Raji (cell line): ENCODE results near the gene CAPNS1.

Experiments used
- POLR2A ChIP-seq: IDR thresholded peaks from 2 replicates; pipeline ENCODE4 v1.6.1; 2011; ENCODE audit warnings: low read depth, low read length, control low read depth; ENCODE audit not compliant: insufficient read depth

The CAPNS1 gene

DNA sequence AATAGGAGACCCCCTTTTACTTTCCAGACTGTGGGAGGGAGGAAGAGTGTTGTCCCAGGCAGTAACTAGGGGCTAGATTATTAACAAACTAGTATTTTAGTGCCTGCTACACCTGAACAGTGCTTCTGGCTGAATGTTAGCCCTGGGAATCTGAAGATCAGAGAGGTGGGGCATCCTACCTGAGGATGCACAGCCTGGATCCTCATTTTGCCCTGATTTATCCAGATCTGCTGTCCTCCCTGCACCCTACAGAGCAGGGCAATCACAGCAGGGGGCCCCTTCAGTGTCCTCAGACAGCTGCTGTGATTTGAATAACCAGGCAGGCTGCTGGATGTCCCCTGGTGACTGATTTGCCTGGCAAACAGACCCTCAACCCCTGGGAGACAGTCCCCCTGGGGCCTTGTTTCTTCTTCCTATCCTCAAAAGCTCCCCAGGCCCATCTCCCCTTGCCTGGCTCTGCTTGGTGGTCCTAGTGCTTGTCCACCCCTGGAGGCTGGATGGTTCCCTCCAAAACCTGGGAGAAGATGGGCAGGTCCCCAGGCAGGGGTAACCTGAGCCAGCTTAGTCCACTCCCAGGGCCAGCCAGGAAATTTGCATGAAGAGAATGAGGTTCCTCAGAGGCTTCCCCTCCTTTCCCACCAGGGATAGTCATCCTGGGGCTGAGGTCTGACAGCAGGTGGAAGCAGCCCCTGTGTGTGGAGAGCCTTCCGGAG is 29.2 kb upstream of the CAPNS1 start, which contains the start of gene OVOL3:
Gene OVOL3, plus strand, starts transcription at position 657 of the 713 bp plus-strand sequence. CDS start 60 bp downstream, outside the sequence.
- TF ChIP-seq POLR2A, result 0 out of 2 replicates have a peak, but pooled peaks have one; percentile 14

DNA sequence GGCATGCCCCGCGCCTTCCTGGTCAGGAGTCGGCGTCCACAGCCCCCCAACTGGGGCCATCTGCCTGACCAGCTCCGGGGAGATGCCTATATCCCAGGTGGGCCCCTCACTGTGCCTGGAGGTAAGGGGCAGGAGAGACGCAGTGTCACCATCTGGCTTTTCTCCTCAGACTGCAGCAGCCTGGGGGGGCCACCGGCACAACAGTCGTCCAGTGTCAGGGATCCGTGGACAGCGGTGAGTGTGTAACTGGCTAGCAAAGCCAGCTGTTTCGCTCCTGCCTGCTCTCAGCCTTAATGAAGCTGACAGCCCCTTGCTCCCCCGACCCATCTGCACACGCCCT is 28.7 kb upstream of the CAPNS1 start:
- no peak for TF ChIP-seq POLR2A

DNA sequence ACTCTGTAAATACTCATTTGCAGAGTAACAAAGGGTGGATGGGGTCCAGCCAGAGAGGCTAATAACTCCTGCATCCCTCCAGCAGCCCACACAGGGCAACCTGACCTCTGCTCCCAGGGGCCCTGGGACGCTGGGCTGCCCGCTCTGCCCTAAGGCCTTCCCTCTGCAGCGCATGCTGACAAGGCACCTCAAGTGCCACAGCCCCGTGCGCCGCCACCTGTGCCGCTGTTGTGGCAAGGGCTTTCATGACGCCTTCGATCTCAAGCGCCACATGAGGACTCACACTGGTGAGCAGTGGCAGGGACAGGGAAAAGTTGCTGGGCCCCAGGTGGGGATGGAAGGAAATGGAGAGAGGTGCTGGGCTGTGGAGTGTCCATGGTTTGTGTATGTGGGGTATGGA is 27.2 kb upstream of the CAPNS1 start:
- TF ChIP-seq POLR2A, result no peak

DNA sequence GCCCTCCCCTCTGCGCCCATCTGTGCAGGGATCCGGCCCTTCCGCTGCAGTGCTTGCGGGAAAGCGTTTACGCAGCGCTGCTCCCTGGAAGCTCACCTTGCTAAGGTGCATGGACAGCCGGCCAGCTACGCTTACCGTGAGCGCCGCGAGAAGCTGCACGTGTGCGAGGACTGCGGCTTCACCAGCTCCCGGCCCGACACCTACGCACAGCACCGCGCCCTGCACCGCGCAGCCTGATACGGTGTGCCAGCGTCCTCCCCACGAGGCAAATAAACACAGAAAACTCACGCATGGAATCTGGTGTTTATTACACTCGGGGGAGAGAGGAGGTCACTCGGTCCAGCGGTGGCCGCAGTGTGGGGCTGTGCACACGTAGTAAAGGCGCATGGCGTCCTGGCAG is 26.4 kb upstream of the CAPNS1 start:
- no peak for TF ChIP-seq POLR2A

DNA sequence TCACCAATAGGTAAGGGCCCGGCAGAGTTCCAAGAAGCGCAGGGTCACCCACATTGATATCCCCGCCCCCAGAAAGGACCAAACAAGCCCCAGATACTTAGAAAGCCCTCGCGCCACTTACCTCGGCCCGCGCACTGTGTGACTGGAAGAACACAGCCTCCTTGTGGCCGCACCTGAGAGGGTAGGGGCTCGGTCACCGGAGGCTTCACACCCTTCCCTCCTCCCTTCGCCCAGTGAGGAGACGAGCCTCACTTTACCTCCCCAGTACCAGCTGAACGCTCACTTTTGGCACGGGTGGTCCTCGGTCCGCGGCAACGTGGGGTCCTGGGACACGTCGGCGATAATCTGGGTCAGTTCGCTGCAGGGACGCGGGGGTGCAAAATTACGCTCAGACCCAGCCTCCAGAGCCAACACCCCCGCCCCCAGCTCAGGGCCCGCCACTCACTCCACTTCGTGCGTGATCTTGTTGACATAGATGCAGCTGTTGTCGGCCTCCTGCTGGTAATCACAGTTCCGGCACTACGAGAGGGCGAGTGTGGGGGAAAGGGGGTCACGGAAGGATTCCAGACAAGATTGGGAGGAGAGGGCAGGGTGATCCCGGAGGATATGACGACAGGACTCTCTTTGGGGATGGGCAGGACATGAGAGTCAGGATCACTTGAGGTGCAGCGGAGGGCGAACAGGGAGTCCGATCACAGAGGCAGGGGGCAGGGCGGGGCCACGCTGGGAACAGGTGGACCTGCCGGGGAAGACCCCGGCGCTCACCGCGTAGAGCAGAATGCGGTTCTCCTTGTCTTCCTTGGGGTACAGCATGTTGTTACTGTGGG is 25.8 kb upstream of the CAPNS1 start:
- TF ChIP-seq POLR2A, result no peak

DNA sequence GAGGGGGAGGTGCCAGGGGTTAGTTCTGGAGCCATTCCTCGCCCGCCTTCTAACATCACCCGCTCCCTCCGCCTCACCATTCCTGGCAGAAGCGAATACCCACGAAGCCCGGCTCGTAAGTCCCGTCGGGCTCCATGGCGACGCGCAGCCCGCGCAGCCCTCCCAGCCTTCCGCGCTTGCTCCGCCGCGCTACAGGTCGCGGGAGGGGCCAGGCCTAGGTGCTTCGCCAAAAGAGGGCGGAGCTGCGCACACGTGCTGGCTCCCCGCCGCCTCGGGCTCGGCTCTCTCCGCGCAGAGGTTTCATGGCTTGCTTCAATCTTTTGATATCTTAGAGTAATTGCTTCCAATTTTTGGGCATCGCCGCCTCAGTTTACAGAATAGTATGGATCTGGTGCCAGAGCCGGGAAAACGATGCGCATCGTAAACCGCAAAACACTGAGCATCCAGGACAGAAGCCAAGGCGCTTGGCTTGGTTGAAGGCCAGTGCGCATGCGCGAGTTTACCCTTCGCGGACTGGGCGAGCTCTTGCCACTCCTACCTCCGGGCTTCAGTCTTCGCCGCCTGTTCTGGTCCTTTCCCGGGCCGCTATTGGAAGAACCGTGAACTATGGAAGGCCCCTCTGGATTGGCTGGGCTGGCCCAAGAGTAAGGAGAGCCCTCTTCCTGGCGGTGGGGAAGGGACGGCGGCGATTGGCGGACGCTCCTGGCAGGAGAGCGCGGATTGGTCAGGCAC is 25.0 kb upstream of the CAPNS1 start, which contains the start of gene POLR2I:
Gene POLR2I, minus strand, starts transcription at position 155 of the 732 bp plus-strand sequence. Its CDS starts 19 bp downstream, at position 136.
- TF ChIP-seq POLR2A, result peak; percentile 85

DNA sequence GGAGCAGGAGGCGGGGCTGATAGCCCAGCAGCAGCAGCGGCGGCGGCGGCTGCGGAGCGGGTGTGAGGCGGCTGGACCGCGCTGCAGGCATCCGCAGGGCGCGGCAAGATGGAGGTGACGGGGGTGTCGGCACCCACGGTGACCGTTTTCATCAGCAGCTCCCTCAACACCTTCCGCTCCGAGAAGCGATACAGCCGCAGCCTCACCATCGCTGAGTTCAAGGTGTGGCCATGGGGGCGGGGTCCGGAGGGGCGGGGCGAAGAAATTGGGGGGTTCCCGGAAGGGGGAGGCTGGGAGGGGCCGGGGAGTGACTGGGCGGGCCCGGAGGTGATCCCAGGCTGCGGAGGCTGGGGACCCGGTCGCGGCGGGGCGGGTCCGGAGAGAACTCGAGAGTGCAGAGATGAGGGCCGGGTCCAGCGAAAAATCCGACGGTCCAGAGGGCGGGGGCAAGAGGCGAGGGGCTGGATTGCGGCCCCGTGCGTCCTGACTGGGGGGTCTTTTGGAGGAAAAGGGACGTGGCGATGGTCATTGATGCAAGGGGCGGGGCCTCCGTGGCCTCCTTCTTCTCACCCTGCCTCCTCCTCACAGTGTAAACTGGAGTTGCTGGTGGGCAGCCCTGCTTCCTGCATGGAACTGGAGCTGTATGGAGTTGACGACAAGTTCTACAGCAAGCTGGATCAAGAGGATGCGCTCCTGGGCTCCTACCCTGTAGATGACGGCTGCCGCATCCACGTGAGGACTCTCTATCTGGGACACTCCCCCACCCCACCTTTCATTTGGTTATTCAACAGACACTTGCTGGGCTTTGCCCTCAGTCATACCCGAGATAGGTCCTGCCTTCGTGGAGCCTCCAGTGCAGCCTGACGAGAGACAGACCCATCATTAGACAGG is 24.2 kb upstream of the CAPNS1 start, which contains the start of gene TBCB:
Gene TBCB, plus strand, starts transcription at position 16 of the 891 bp plus-strand sequence. Its CDS starts 93 bp downstream, at position 109.
- TF ChIP-seq POLR2A, result peak; percentile 78

DNA sequence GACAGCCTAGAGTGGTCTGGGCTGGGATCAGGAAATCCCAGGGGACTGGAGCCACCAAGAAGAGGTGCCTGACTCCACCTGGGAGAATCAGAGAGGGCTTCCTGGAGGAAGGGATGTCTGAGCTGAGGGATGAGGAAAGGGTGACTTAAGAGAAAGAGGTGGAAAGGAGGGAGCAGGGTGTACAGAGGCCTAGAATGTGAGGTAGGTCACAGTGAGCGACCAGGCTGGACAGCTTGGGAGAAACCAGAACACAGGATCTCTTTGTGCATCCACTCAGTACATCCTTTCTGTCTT is 23.6 kb upstream of the CAPNS1 start:
- no peak for TF ChIP-seq POLR2A

DNA sequence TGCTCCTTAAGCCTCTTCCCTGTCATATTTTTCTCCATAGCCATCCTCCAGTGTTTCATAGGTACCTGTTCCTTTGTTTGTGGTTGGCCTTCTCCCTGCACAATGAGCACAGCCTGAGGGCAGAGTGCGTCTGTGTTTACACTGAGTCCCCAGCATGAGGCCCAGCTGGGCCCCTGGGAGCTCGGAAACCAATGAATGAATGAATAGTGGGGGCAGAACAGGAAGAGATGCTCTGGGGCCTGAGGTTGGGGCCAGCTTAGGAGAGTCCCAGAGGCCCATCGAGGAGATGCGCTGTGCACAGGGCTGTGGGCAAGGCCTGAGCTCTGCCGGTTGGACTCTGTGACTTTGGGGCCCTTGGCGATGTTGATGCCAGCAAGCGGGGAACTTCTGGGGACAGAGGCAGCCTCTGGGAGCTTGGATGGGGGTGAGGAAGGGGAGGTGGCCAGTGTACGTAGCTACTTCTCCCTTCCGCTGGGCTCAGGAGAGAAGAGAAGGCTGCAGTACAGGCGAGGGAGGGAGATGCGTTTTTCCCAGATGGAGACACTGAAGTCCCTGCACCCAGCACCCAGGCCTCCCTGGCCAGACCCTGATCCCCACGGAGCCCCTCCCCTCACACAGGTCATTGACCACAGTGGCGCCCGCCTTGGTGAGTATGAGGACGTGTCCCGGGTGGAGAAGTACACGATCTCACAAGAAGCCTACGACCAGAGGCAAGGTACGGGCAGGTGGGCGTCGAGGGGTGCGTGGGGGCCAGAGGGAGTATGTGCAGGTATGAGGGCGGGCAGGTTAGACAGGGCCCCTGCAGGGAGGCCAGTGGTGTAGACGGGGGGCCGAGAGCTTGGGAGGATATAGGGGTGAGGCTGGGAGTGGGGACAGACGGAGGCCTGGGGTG is 19.5 kb upstream of the CAPNS1 start:
- TF ChIP-seq POLR2A, result no peak

DNA sequence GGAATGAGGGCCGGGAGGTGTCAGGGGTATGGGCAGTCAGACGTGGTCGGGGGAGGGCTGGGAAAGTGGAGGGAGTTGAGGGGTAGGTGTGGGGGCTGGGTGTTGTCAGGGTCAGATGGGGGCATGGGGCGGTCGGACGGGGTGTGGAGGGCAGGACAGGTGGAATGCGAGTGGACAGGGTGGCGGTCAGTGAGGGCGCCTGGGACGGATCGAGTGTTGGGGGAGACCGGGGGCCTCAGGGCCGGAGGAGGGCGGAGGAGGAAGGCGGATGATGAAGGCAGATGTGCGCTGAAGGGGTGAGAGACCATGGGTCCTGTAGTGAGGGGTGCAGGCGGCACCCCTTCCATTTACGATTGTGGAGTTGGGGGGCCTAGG is 18.9 kb upstream of the CAPNS1 start:
- no peak for TF ChIP-seq POLR2A

DNA sequence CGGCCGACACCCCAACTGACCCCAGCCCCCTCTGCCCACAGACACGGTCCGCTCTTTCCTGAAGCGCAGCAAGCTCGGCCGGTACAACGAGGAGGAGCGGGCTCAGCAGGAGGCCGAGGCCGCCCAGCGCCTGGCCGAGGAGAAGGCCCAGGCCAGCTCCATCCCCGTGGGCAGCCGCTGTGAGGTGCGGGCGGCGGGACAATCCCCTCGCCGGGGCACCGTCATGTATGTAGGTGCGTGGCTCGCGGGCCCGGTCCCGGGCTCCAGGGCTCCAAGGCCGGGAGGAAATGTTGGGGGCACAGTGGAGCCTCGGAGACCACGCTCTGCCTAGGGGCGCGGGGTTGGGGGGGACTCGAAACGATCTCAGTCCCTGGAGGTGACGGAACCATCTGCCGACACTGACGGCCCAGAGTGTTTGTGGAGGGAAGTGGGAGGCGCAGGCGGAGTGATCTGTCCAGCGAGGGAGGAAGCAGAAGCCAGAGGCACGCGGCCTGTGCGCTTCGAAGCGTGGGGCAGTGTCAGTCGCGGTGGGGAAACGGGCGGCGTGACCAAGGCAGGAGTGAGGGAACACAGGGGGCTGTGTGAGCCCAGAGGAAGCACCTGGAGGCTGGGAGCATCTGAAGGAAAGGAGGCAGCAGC is 18.3 kb upstream of the CAPNS1 start:
- no peak for TF ChIP-seq POLR2A

DNA sequence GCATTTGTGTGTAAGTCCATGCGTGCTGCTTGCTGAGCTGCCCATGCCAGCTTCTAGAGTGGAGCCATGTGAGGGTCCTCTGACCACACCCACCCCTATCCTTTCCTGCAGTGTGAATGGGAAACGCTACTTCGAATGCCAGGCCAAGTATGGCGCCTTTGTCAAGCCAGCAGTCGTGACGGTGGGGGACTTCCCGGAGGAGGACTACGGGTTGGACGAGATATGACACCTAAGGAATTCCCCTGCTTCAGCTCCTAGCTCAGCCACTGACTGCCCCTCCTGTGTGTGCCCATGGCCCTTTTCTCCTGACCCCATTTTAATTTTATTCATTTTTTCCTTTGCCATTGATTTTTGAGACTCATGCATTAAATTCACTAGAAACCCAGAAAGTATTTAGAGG is 14.3 kb upstream of the CAPNS1 start:
- no peak for TF ChIP-seq POLR2A

DNA sequence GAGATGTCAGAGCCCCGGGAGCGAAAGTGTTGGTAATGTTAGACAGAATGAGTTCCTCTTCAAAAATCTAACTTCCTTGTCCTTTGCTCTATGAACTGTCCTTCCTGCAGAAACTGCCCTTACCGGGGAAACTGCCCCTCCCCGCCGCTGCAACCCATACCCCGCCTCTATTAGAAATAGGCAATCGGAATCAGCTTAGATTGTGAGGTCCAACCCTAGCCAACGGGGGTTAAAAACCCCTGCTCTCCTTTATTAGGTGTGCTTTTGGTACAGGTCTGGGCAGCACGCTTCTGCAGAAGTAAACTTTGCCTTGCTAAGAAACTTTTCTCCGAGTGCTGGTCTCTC is 11.5 kb upstream of the CAPNS1 start:
- no peak for TF ChIP-seq POLR2A
